HepG2 (cell line): ENCODE data around the gene NOC2L. TPM values are rescaled to one million over a fixed set of nuclear protein-coding genes. Genes with fewer than 3 reads are reported as not detected.
A peak's percentile ranks its signal among the peaks of the same experiment; 100 is the strongest.

Source experiments
- ARNT2 ChIP-seq: sonication (generic); formaldehyde crosslinking; IDR thresholded peaks from 2 replicates; pipeline ENCODE4 v1.8.0; 2022; ENCODE audit warnings: mild to moderate bottlenecking, low read depth, missing genetic modification reagents, moderate library complexity
- CREB1 ChIP-seq, 2 experiments: fragments of 450-650 bp in 1 of 2; IDR thresholded peaks; 2 replicates each; pipeline ENCODE4 v1.6.1; 2016 to 2017; ENCODE audit warnings: control low read depth in 1 of 2, mild to moderate bottlenecking in 1 of 2, missing compliant biosample characterization in 1 of 2, missing genetic modification characterization in 1 of 2
- FOXK1 ChIP-seq: sonication (generic); formaldehyde crosslinking; IDR thresholded peaks from 2 replicates; pipeline ENCODE4 v1.4.0; 2020; ENCODE audit warnings: low read depth, missing genetic modification reagents, borderline replicate concordance
- GZF1 ChIP-seq: sonication (generic); formaldehyde crosslinking; IDR thresholded peaks from 2 replicates; pipeline ENCODE4 v1.5.1; 2020; ENCODE audit warnings: mild to moderate bottlenecking, missing genetic modification reagents
- HMG20A ChIP-seq: IDR thresholded peaks from 2 replicates; pipeline ENCODE4 v1.6.1; 2016; ENCODE audit warnings: borderline replicate concordance
- JARID2 ChIP-seq: sonication (generic); formaldehyde crosslinking; IDR thresholded peaks from 2 replicates; pipeline ENCODE4 v1.8.1; 2023; ENCODE audit warnings: missing genetic modification reagents, inconsistent platforms; ENCODE audit not compliant: insufficient replicate concordance
- MTF1 ChIP-seq: sonication (generic); formaldehyde crosslinking; IDR thresholded peaks from 2 replicates; pipeline ENCODE4 v1.5.0; 2020; ENCODE audit warnings: missing genetic modification reagents
- NFATC3 ChIP-seq: sonication (generic); formaldehyde crosslinking; IDR thresholded peaks from 2 replicates; pipeline ENCODE4 v1.5.1; 2020; ENCODE audit warnings: mild to moderate bottlenecking, missing genetic modification reagents
- PHF8 ChIP-seq: sonication (generic); formaldehyde crosslinking; IDR thresholded peaks from 2 replicates; pipeline ENCODE4 v1.5.0; 2020; ENCODE audit warnings: missing genetic modification reagents
- ZMAT3 ChIP-seq: sonication (generic); formaldehyde crosslinking; conservative IDR thresholded peaks from 2 replicates; pipeline ENCODE4 v1.7.0; 2021; ENCODE audit warnings: missing genetic modification reagents
- ZNF230 ChIP-seq: sonication (generic); formaldehyde crosslinking; IDR thresholded peaks from 2 replicates; pipeline ENCODE4 v1.4.0; 2020; ENCODE audit warnings: mild to moderate bottlenecking, missing genetic modification reagents
- ZNF264 ChIP-seq: sonication (generic); formaldehyde crosslinking; IDR thresholded peaks from 2 replicates; pipeline ENCODE4 v1.4.0; 2020; ENCODE audit warnings: missing genetic modification reagents
- ZNF674 ChIP-seq: sonication (generic); formaldehyde crosslinking; IDR thresholded peaks from 2 replicates; pipeline ENCODE4 v1.5.0; 2020; ENCODE audit warnings: low read depth, mild to moderate bottlenecking, missing genetic modification reagents
- ZNF724P ChIP-seq: sonication (generic); formaldehyde crosslinking; IDR thresholded peaks from 2 replicates; pipeline ENCODE4 v1.8.0; 2022; ENCODE audit warnings: missing genetic modification reagents, borderline replicate concordance
- ZNF800 ChIP-seq: sonication (generic); formaldehyde crosslinking; IDR thresholded peaks from 2 replicates; pipeline ENCODE4 v1.4.0; 2020; ENCODE audit warnings: missing genetic modification reagents
- ZSCAN12 ChIP-seq: sonication (generic); formaldehyde crosslinking; IDR thresholded peaks from 2 replicates; pipeline ENCODE4 v1.9.0; 2021; ENCODE audit warnings: mild to moderate bottlenecking, missing genetic modification reagents
- ZSCAN9 ChIP-seq: IDR thresholded peaks from 2 replicates; pipeline ENCODE4 v1.6.1; 2016; ENCODE audit warnings: borderline replicate concordance
- polyA plus RNA-seq, 8 experiments: library from polyadenylated mRNA; depleted of rRNA in 3 of 8; stranded (reverse) in 7 of 8; unstranded in 1 of 8; fragments of >200 nt; fragmentation: Illumina TruSeq in 4 of 8; extraction: Trizol in 4 of 8; gene quantifications; 2 replicates each; pipeline versions ENCODE4 v1.2.1 to v1.2.3, GENCODE V29; 2011 to 2016; ENCODE audit warnings: low read depth in 4 of 8, missing spikeins in 1 of 8, mixed read lengths in 1 of 8; ENCODE audit not compliant: insufficient read depth in 1 of 8
- total RNA-seq, 5 experiments: library from RNA; depleted of rRNA; stranded (reverse); fragments of >200 nt; fragmentation: Illumina TruSeq; extraction: Trizol; gene quantifications; 2 replicates each; pipeline ENCODE4 v1.2.3, GENCODE V29; 2016; ENCODE audit warnings: low read depth in 1 of 5
- TF ChIP-seq, protein P1 (sequence below): IDR thresholded peaks from 2 replicates; pipeline ENCODE4 v1.6.1; 2016; ENCODE audit warnings: missing compliant biosample characterization, missing genetic modification reagents, borderline replicate concordance
- TF ChIP-seq, protein P2 (sequence below): conservative IDR thresholded peaks from 2 replicates; pipeline ENCODE4 v1.6.1; 2018; ENCODE audit warnings: missing genetic modification reagents
- TF ChIP-seq, protein P3 (sequence below): sonication (generic); formaldehyde crosslinking; conservative IDR thresholded peaks from 2 replicates; pipeline ENCODE4 v1.4.0; 2020; ENCODE audit warnings: mild to moderate bottlenecking, missing genetic modification reagents, moderate library complexity
- TF ChIP-seq, protein P4 (sequence below): sonication (generic); formaldehyde crosslinking; conservative IDR thresholded peaks from 2 replicates; pipeline ENCODE4 v1.8.0; 2022; ENCODE audit warnings: low read depth, missing genetic modification reagents

Gene NOC2L
- total and polyA plus RNA-seq, 2 of the 13 experiments (the other 11 are each of a cell fraction or from before 2014, with no cell fraction given) = 32.0 to 103 TPM

DNA sequence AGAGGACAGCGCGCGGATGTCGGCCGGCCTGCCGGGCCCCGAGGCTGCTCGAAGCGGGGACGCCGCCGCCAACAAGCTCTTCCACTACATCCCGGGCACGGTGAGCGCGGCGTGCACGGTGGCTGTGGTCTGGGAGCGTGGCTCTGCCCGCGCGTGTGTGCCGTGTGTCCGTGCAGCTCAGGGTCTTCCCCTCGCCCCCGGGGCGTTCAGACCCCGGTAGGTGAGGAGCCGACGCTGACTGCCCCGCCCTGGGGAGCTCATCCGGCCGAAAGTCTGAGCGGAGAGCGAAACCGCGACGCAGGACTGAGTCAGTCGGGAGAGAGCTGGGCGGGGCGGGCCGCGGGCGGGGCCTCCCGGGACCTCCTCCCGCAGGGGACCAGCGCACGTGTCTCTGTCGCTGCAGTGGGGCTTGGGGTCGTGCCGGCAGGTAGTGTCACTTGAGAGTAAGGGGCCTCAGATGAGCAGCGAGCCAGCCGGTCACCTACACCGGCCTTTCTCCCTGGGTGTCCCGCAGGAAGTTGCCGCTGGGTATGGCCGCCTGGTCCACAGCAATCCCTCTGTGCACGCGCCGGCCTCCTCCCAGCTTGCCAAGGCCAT is 7.7 kb upstream of the NOC2L start (continued):
- TF ChIP-seq, protein P1, sequence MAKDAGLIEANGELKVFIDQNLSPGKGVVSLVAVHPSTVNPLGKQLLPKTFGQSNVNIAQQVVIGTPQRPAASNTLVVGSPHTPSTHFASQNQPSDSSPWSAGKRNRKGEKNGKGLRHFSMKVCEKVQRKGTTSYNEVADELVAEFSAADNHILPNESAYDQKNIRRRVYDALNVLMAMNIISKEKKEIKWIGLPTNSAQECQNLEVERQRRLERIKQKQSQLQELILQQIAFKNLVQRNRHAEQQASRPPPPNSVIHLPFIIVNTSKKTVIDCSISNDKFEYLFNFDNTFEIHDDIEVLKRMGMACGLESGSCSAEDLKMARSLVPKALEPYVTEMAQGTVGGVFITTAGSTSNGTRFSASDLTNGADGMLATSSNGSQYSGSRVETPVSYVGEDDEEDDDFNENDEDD (CRISPR knock-in tag) = peak; percentile 33; the same call in 1 of the 2 replicates
- TF ChIP-seq, protein P2, sequence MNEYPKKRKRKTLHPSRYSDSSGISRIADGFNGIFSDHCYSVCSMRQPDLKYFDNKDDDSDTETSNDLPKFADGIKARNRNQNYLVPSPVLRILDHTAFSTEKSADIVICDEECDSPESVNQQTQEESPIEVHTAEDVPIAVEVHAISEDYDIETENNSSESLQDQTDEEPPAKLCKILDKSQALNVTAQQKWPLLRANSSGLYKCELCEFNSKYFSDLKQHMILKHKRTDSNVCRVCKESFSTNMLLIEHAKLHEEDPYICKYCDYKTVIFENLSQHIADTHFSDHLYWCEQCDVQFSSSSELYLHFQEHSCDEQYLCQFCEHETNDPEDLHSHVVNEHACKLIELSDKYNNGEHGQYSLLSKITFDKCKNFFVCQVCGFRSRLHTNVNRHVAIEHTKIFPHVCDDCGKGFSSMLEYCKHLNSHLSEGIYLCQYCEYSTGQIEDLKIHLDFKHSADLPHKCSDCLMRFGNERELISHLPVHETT (CRISPR knock-in tag) = peak; percentile 34; the same call in 1 of the 2 replicates
- TF ChIP-seq ZNF674 (CRISPR knock-in tag) (no peak), NFATC3 (no peak), PHF8 (CRISPR knock-in tag) (no peak; the same call in none of the 2 replicates), ZNF800 (peak; percentile 77; the same call in 1 of the 2 replicates), FOXK1 (CRISPR knock-in tag) (no peak), HMG20A (CRISPR knock-in tag) (no peak), GZF1 (CRISPR knock-in tag) (no peak), ZSCAN12 (CRISPR knock-in tag) (no peak), ZNF724P (CRISPR knock-in tag) (no peak), ZSCAN9 (CRISPR knock-in tag) (no peak), ARNT2 (CRISPR knock-in tag) (peak; percentile 71), CREB1 (IDR thresholded peaks at IDR 0.05) (no peak), CREB1 (CRISPR knock-in tag; IDR thresholded peaks at IDR 0.05) (no peak), MTF1 (CRISPR knock-in tag) (no peak), JARID2 (CRISPR knock-in tag) (no peak), ZMAT3 (CRISPR knock-in tag) (no peak), ZNF230 (CRISPR knock-in tag) (no peak), ZNF264 (CRISPR knock-in tag) (no peak)
- TF ChIP-seq, protein P3, sequence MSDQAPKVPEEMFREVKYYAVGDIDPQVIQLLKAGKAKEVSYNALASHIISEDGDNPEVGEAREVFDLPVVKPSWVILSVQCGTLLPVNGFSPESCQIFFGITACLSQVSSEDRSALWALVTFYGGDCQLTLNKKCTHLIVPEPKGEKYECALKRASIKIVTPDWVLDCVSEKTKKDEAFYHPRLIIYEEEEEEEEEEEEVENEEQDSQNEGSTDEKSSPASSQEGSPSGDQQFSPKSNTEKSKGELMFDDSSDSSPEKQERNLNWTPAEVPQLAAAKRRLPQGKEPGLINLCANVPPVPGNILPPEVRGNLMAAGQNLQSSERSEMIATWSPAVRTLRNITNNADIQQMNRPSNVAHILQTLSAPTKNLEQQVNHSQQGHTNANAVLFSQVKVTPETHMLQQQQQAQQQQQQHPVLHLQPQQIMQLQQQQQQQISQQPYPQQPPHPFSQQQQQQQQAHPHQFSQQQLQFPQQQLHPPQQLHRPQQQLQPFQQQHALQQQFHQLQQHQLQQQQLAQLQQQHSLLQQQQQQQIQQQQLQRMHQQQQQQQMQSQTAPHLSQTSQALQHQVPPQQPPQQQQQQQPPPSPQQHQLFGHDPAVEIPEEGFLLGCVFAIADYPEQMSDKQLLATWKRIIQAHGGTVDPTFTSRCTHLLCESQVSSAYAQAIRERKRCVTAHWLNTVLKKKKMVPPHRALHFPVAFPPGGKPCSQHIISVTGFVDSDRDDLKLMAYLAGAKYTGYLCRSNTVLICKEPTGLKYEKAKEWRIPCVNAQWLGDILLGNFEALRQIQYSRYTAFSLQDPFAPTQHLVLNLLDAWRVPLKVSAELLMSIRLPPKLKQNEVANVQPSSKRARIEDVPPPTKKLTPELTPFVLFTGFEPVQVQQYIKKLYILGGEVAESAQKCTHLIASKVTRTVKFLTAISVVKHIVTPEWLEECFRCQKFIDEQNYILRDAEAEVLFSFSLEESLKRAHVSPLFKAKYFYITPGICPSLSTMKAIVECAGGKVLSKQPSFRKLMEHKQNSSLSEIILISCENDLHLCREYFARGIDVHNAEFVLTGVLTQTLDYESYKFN = peak; percentile 10
- TF ChIP-seq, protein P4, sequence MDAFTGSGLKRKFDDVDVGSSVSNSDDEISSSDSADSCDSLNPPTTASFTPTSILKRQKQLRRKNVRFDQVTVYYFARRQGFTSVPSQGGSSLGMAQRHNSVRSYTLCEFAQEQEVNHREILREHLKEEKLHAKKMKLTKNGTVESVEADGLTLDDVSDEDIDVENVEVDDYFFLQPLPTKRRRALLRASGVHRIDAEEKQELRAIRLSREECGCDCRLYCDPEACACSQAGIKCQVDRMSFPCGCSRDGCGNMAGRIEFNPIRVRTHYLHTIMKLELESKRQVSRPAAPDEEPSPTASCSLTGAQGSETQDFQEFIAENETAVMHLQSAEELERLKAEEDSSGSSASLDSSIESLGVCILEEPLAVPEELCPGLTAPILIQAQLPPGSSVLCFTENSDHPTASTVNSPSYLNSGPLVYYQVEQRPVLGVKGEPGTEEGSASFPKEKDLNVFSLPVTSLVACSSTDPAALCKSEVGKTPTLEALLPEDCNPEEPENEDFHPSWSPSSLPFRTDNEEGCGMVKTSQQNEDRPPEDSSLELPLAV = no peak
